AG10803 (cell line): Measurements from ENCODE around the gene HLCS.

Experiments used
- DNase-seq: peaks from one replicate; pipeline ENCODE4 v3.0.0; 2010; ENCODE audit warnings: low read depth
- H3K4me3 ChIP-seq: 2 replicates; pipeline ENCODE4 v1.5.1; 2011; ENCODE audit warnings: mild to moderate bottlenecking, low read length, control low read depth
- CTCF ChIP-seq: conservative IDR thresholded peaks from 2 replicates; pipeline ENCODE4 v1.5.1; 2011; ENCODE audit warnings: mild to moderate bottlenecking, low read length, control low read depth, inconsistent platforms

The HLCS gene

GRCh38 chr21:36980280-36981048 is 14.0 kb upstream of the HLCS start:
- no peak for TF ChIP-seq CTCF
- peak; percentile 29 for DNase-seq
- H3K4me3 ChIP-seq, result peak overlapping the region; percentile 54

- peak; percentile 73 for DNase-seq
- peak overlapping the region; percentile 32 for H3K4me3 ChIP-seq
- TF ChIP-seq CTCF, result peak; percentile 85
Observed at GRCh38 chr21:36976882-36977651, 10.6 kb upstream of the HLCS start.

- no peak for TF ChIP-seq CTCF
- H3K4me3 ChIP-seq, result no peak overlapping the region
- no peak for DNase-seq
Observed at GRCh38 chr21:36976228-36976861, 9.9 kb upstream of the HLCS start.

GRCh38 chr21:36974851-36975192 is 8.4 kb upstream of the HLCS start:
- TF ChIP-seq CTCF, result no peak

GRCh38 chr21:36973986-36974850 is 7.7 kb upstream of the HLCS start:
- DNase-seq, result no peak
- no peak for TF ChIP-seq CTCF
- no peak overlapping the region for H3K4me3 ChIP-seq

More at GRCh38 chr21:36974851-36975192, 8.4 kb upstream of the HLCS start:
- no peak for DNase-seq
- no peak overlapping the region for H3K4me3 ChIP-seq

GRCh38 chr21:36968976-36969375 is 2.5 kb upstream of the HLCS start:
- TF ChIP-seq CTCF, result no peak
- no peak overlapping the region for H3K4me3 ChIP-seq
- no peak for DNase-seq
